HG03457 (cell line): Measurements from ENCODE around the gene KLK14.

ENCODE experiments used
- ATAC-seq: cut with Tn5 transposase; IDR thresholded peaks from one replicate; pipeline ENCODE4 v1.9.1; 2021; ENCODE audit warnings: moderate number of reproducible peaks; ENCODE audit not compliant: unreplicated experiment

KLK14 gene

GRCh38 chr19:51047031-51047335 is 35.7 kb downstream of the KLK14 start:
- no peak for ATAC-seq

DNA sequence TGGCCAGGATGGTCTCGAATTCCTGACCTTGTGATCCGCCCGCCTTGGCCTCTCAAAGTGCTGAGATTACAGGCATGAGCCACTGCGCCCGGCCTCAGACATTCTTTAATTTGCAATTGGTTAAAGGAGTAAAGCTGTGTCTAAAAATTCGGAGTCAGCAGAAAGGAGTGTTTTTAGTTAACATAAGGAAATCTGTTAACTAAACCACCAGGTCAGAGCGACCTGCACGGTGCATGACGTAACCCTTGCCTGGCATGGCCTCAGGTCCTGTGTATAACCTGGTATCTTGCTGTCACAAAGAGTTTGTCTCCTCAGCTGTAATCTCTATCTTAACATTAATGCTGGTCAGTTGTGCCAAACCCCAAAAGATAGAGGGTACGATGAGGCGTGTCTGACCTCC is 38.4 kb downstream of the KLK14 start:
- no peak for ATAC-seq

GRCh38 chr19:51043497-51043896 is 39.2 kb downstream of the KLK14 start:
- no peak for ATAC-seq

DNA sequence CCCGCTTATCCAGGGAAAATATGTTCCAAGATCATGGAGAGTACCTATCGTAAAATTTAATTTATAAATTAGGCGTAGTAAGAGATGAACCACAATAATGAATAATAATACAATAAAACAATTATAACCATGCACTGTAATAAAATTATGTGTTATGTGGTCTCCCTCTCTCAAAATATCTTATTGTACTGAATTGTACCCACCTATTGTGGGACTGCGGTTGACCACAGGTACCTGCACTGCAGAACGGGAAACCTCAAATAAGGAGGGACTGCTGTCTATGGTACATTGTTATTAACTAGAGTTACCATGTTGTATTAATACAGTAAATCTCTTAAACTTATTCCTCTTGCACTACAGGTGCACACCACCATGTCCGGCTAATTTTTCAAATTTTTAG is 42.5 kb downstream of the KLK14 start:
- no peak for ATAC-seq

DNA sequence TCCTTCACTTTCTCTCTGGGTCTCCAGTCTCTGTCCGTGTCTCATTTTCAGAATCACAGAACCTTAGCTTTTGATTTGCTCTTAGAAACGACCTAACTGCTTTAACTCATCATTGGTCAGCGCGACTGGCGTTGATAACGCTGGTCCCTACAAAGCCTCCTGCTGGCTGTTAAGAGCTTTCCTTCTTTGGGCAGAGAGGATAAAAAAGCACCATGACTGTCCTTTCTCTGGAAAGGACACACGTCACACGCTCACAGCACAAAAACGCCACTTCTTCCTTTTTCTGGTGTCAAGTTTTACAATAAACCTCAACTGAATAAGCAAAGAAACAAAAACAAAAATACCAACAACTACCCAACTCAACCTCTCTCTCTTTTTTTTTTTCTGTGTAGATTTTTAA is 46.2 kb downstream of the KLK14 start:
- no peak for ATAC-seq

- ATAC-seq: no peak
Measured at GRCh38 chr19:51034704-51035103, 48.0 kb downstream of the KLK14 start, which contains the start of gene KLK12. Gene KLK12 (minus strand): TSS chr19:51035002. CDS start chr19:51034621, 381 bp downstream.

DNA sequence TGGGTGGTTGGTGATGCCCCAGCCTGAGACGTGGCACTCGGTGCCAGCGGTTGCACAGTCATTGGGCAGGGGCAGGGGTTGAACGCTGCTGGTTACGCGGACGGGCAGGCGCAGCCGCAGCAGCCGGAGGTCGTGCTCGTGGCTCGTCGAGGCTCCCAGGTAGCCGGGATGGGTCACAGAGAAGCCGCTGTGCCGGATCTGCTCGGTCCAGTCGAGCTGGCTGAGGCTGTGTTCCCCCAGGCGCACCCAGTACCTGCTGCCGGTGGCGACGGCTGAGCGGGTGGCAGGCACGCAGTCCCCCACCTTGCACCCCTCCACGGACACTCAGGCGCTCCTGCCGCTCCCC is 50.8 kb downstream of the KLK14 start:
- no peak for ATAC-seq

DNA sequence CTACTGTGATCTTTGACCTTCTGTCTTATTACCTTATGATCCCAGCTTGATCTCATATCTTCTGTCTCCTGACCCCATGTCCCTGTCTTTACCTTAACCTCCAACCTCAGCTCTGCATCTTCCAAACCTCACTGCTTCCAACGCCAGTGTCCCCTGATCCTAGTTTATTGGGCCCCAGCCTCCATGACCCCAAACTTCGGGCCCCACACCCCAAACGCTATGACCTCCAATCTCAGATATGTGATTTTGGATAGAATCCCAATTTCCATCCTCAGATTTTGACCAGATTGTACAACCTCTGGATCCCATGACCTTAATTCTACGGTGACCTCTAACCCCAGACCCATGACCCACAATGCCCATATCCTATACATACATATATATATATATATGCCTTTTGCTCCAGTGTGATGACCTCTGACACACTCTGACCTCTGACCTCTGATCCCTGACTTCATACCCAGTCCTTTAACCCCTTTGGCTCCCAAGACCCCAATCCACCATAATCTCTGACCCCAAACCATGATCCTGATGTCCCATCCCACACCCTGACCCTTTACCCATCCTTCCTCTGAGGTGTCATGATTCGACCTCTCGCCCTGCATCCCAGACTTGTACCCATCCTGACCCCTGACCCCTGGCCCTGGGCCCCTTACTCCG is 51.3 kb downstream of the KLK14 start:
- ATAC-seq: no peak

GRCh38 chr19:51030631-51031030 is 52.1 kb downstream of the KLK14 start:
- ATAC-seq: no peak

- no peak for ATAC-seq
Measured at GRCh38 chr19:51029718-51030117, 53.0 kb downstream of the KLK14 start.
